K562 (cell line): ENCODE results near the gene GPX6. TPM values are rescaled to one million over a fixed set of nuclear protein-coding genes. Genes with fewer than 3 reads are reported as not detected.

Experiments
- ATF6 ChIP-seq: sonication (generic); formaldehyde crosslinking; IDR thresholded peaks from 2 replicates; pipeline ENCODE4 v1.4.0; 2020; ENCODE audit warnings: mild to moderate bottlenecking, missing genetic modification reagents
- BCL6 ChIP-seq: fragments of 250-450 bp; sonication (Bioruptor Pico); IDR thresholded peaks from 2 replicates; pipeline ENCODE4 v1.4.0; 2020
- CEBPG ChIP-seq, 3 experiments: fragments of 200-800 bp in 1 of 3; sonication (Bioruptor generic) in 1 of 3; sonication (generic) in 1 of 3; formaldehyde crosslinking in 1 of 3; IDR thresholded peaks in 2 of 3; conservative IDR thresholded peaks in 1 of 3; 2 replicates each; pipeline versions ENCODE4 v1.6.1 to v1.8.0; 2016 to 2022; ENCODE audit warnings: missing compliant biosample characterization in 2 of 3, missing genetic modification characterization in 2 of 3, mild to moderate bottlenecking in 1 of 3, missing genetic modification reagents in 1 of 3
- ELF1 ChIP-seq: fragments of 200-800 bp; sonication (Bioruptor generic); IDR thresholded peaks from 2 replicates; pipeline ENCODE4 v1.6.1; 2016; ENCODE audit warnings: missing genetic modification characterization, missing compliant biosample characterization
- KHSRP ChIP-seq: fragments of 450-650 bp; IDR thresholded peaks from 2 replicates; pipeline ENCODE4 v1.6.1; 2017
- KLF10 ChIP-seq: fragments of 250-450 bp; sonication (Bioruptor Pico); IDR thresholded peaks from 2 replicates; pipeline ENCODE4 v1.6.1; 2021; ENCODE audit warnings: matching md5 sums
- NFXL1 ChIP-seq: fragments of 450-650 bp; formaldehyde crosslinking; IDR thresholded peaks from 2 replicates; pipeline ENCODE4 v1.4.0; 2021; ENCODE audit warnings: mild to moderate bottlenecking
- NR2C2 ChIP-seq, 2 experiments: fragments of 200-800 bp in 1 of 2; sonication (Bioruptor generic) in 1 of 2; sonication (generic) in 1 of 2; formaldehyde crosslinking in 1 of 2; IDR thresholded peaks; 2 replicates each; pipeline versions ENCODE4 v1.6.1 to v1.8.0; 2016 to 2022; ENCODE audit warnings: mild to moderate bottlenecking in 1 of 2, missing compliant biosample characterization in 1 of 2, missing genetic modification characterization in 1 of 2, missing genetic modification reagents in 1 of 2
- POLR2G ChIP-seq: fragments of 200-400 bp; formaldehyde crosslinking; IDR thresholded peaks from 2 replicates; pipeline ENCODE4 v1.6.1; 2017; ENCODE audit warnings: low read depth, mild to moderate bottlenecking, antibody characterized with exemption, low read length, moderate library complexity
- POLR3A ChIP-seq: IDR thresholded peaks from 2 replicates; pipeline ENCODE4 v1.6.1; 2011; ENCODE audit warnings: borderline replicate concordance, mild to moderate bottlenecking, moderate library complexity; ENCODE audit not compliant: insufficient read length, insufficient read depth; ENCODE audit errors: extremely low read depth
- RBBP5 ChIP-seq: fragments of 200-600 bp; sonication (generic); IDR thresholded peaks from 2 replicates; pipeline ENCODE4 v1.6.1; 2012; ENCODE audit warnings: borderline replicate concordance, mild to moderate bottlenecking, low read length, control low read depth, inconsistent platforms; ENCODE audit not compliant: insufficient read depth, poor library complexity, severe bottlenecking
- SMC3 ChIP-seq: conservative IDR thresholded peaks from 2 replicates; pipeline ENCODE4 v1.6.1; 2011; ENCODE audit warnings: low read depth, low read length, improper control_type of control experiment; ENCODE audit not compliant: insufficient read depth
- TFAP4 ChIP-seq: sonication (generic); formaldehyde crosslinking; IDR thresholded peaks from 2 replicates; pipeline ENCODE4 v1.8.0; 2022; ENCODE audit warnings: missing genetic modification reagents, mild to moderate bottlenecking, moderate library complexity, borderline replicate concordance
- ZNF146 ChIP-seq: IDR thresholded peaks from one replicate; pipeline ENCODE4 v1.6.1; 2018; ENCODE audit warnings: missing compliant biosample characterization; ENCODE audit not compliant: unreplicated experiment
- ZNF76 ChIP-seq: fragments of 250-450 bp; sonication (Bioruptor Pico); IDR thresholded peaks from 2 replicates; pipeline ENCODE4 v1.4.0; 2020; ENCODE audit warnings: mild to moderate bottlenecking, moderate library complexity, borderline replicate concordance
- ZSCAN29 ChIP-seq: fragments of 450-650 bp; IDR thresholded peaks from 2 replicates; pipeline ENCODE4 v1.6.1; 2017
- ZZZ3 ChIP-seq: fragments of 450-650 bp; IDR thresholded peaks from 2 replicates; pipeline ENCODE4 v1.6.1; 2016; ENCODE audit warnings: antibody characterized with exemption, mild to moderate bottlenecking, moderate library complexity
- polyA plus RNA-seq, 8 experiments: library from polyadenylated mRNA; depleted of rRNA in 4 of 8; stranded (reverse) in 5 of 8; unstranded in 3 of 8; fragments of >200 nt; fragmentation: Nextera tagmentation in 2 of 8; fragmentation: Illumina TruSeq in 1 of 8; extraction: Ambion mirVana in 2 of 8; extraction: Trizol in 1 of 8; gene quantifications; 2 replicates each; pipeline versions ENCODE4 v1.2.1 to v1.2.3, GENCODE V29; 2011 to 2014; ENCODE audit warnings: inconsistent platforms in 1 of 8, missing spikeins in 1 of 8
- total RNA-seq, 7 experiments: library from RNA; depleted of rRNA in 6 of 7; stranded (reverse); fragments of >200 nt in 6 of 7; fragmentation: Illumina TruSeq in 2 of 7; extraction: Trizol in 2 of 7; gene quantifications; 2 replicates each; pipeline versions ENCODE4 v1.2.1 to v1.2.3, GENCODE V29; 2011 to 2021; ENCODE audit warnings: low replicate concordance in 1 of 7
- TF ChIP-seq, protein P1 (sequence below): fragments of 250-450 bp; sonication (Bioruptor Pico); IDR thresholded peaks from 2 replicates; pipeline ENCODE4 v1.5.0; 2021; ENCODE audit warnings: mild to moderate bottlenecking, moderate library complexity

GPX6 gene
- total and polyA plus RNA-seq, 9 of the 15 experiments (the other 6 are each of a cell fraction or from before 2014, with no cell fraction given) = not detected

DNA sequence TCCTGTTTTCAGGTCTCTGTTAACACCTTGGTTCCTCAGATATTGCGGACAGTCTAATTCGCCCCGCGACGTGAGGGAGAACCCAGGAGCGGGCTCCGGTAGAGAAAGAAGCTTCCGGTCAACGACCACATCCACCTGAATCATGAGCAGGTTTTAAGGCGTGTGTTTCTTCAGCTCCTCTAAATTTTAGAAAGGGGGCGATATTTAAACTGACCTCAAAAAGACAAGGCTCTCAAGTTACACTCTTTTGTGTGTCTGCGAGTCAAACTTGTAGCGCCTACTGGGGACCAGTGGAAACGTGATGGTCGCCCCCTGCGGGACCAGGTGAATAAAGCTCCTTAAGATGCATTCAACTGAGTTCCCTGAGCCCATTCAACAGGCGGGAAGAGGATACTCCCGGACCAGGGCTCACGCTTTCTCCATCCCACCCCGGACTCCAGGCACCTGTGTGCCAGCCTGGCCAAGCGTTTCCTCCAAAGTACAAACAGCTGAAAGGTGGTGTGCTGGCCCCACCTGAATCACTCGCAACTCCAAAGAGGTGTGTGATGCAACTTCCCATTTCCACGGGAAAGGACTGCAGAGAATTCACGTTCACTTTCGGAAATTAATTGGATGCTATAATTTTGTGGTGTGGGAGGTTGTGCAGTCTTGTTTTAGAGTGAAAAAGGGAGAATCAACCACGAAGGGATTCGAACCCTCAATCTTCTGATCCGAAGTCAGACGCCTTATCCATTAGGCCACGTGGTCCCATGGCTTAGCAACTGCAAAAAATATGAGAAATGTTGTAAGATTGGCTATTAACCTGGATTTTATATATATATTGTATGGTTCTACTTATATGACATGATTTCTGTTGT is 27.1 kb upstream of the GPX6 start (continued):
- TF ChIP-seq NFXL1 (CRISPR knock-in tag) (no peak), ZNF76 (no peak), SMC3 (peak; percentile 76), ELF1 (tag) (peak; percentile 34; the same call in 1 of the 2 replicates), RBBP5 (peak; percentile 80), POLR2G (no peak), KHSRP (no peak), POLR3A (peak; percentile 93), BCL6 (CRISPR knock-in tag) (no peak), KLF10 (CRISPR knock-in tag) (no peak), TFAP4 (CRISPR knock-in tag) (peak; percentile 96), ZNF146 (CRISPR knock-in tag) (no peak), ATF6 (CRISPR knock-in tag) (peak; percentile 82), CEBPG (CRISPR knock-in tag; IDR thresholded peaks at IDR 0.05) (peak; percentile 97), CEBPG (tag; conservative IDR thresholded peaks at IDR 0.05 in 1 of 2, IDR thresholded peaks at IDR 0.05 in 1 of 2) (peak; percentile 98 to 99), ZZZ3 (no peak; the same call in 1 of the 2 replicates), ZSCAN29 (peak; percentile 75), NR2C2 (CRISPR knock-in tag; IDR thresholded peaks at IDR 0.05) (peak; percentile 79; the same call in 1 of the 2 replicates), NR2C2 (tag; IDR thresholded peaks at IDR 0.05) (peak; percentile 79)
- TF ChIP-seq, protein P1, sequence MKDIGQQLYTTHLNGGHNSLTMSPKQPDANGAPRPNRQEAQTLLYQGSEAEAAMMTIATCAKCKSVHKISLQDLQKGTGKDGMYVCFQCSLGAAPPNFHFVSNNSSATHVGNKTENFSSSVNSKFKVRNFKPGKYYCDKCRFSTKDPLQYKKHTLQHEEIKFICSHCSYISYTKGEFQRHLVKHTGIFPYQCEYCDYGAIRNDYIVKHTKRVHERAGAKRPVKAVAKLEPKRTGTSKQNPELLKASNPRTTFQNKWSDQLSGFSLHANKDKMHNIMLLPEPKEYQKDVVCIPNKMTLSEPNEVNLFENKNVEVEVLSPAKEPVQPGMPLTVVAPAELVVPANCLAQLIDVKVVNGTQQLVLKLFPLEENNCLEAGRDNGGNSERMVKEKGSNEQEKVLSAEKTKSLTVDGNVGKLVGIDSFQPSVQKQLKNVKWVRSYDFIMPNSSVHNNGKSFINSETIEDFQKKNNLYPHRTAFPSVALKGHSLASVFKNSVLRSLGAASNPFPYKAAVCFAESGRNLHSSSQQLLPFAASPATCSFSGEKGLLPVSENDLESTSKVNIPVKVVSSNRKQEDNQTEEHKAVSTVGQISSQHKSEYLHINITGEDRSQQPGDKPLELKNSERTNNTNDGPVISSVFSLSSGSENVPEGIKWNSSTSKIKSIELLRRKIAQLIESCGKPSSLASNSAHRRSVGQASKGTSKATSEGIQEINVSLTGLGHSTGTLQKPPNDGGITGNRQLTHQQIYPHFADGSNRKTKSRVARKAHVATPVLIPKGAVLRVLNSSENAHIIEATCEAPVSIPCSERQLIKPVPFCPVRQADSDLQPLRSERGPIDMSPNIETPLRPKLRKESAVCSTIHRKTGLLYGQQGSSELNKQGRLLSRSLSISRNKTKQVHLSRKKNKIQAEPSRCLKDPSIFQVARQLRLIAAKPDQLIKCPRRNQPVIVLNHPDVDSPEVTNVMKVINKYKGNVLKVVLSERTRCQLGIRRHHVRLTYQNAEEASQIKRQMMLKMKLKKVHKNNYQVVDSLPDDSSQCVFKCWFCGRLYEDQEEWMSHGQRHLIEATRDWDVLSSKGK (CRISPR knock-in tag) = no peak
